Thyroid gland (tissue), 4 donors: Measurements from ENCODE around the gene UBASH3B.

ENCODE experiments used
- POLR2A ChIP-seq, 2 donors: fragments of 450-650 bp; IDR thresholded peaks; one replicate each; pipeline ENCODE4 v1.6.1; 2017; ENCODE audit warnings: antibody characterized with exemption in 2 of 2, mild to moderate bottlenecking in 2 of 2, moderate library complexity in 1 of 2
- TF ChIP-seq, protein P1 (sequence below), 6 experiments: fragments of 200-600 bp in 3 of 6; fragments of 450-650 bp in 3 of 6; sonication (generic) in 3 of 6; IDR thresholded peaks; one replicate each; pipeline ENCODE4 v1.5.1; 2016 to 2019; ENCODE audit warnings: antibody characterized with exemption in 6 of 6, mild to moderate bottlenecking in 2 of 6, inconsistent platforms in 1 of 6, moderate library complexity in 1 of 6

DNA sequence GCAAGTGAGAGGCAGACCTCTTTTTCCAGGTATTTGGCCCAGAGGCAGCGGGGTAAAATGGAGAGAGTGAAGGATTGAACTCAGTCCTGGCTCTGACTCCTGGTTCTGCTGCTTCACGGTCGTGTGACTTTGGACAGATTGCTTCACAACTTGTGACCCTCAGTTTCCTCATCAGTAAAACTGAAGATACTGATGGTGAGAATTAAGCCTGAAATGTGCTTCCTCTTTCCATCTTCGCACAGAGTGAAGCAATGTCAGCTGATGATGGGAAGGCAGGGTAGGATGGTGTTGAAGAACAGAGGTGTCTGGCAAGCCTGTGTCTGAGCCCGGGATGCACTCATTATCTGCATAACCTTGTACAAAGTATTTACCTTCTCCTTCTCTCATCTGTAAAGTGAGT lies 59.0 kb downstream of the UBASH3B start:
- TF ChIP-seq, protein P1, sequence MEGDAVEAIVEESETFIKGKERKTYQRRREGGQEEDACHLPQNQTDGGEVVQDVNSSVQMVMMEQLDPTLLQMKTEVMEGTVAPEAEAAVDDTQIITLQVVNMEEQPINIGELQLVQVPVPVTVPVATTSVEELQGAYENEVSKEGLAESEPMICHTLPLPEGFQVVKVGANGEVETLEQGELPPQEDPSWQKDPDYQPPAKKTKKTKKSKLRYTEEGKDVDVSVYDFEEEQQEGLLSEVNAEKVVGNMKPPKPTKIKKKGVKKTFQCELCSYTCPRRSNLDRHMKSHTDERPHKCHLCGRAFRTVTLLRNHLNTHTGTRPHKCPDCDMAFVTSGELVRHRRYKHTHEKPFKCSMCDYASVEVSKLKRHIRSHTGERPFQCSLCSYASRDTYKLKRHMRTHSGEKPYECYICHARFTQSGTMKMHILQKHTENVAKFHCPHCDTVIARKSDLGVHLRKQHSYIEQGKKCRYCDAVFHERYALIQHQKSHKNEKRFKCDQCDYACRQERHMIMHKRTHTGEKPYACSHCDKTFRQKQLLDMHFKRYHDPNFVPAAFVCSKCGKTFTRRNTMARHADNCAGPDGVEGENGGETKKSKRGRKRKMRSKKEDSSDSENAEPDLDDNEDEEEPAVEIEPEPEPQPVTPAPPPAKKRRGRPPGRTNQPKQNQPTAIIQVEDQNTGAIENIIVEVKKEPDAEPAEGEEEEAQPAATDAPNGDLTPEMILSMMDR (IDR thresholded peaks at IDR 0.05): no peak
- TF ChIP-seq POLR2A (IDR thresholded peaks at IDR 0.05): no peak
